CD1c-positive myeloid dendritic cell (primary cell): ENCODE measurements around the gene SS18L1.

Experiments used
- DNase-seq: peaks from one replicate; pipeline ENCODE4 v3.0.0-alpha.2; 2016; ENCODE audit errors: extremely low spot score

The SS18L1 gene

GRCh38 chr20:62225820-62226635 lies 82.5 kb downstream of the SS18L1 start:
- no peak for DNase-seq

GRCh38 chr20:62226707-62227590 lies 83.4 kb downstream of the SS18L1 start:
- DNase-seq = no peak

- no peak for DNase-seq
These were observed 84.0 kb downstream of the SS18L1 start for GRCh38 chr20:62227591-62227976.

GRCh38 chr20:62227977-62228958 lies 84.7 kb downstream of the SS18L1 start:
- DNase-seq = no peak

GRCh38 chr20:62228982-62229545 lies 85.5 kb downstream of the SS18L1 start:
- DNase-seq = no peak

- no peak for DNase-seq
These were observed 86.1 kb downstream of the SS18L1 start for GRCh38 chr20:62229667-62230066.

- DNase-seq = no peak
These were observed 86.7 kb downstream of the SS18L1 start for GRCh38 chr20:62230276-62230675.

- no peak for DNase-seq
These were observed 87.1 kb downstream of the SS18L1 start for GRCh38 chr20:62230696-62231095.

GRCh38 chr20:62231292-62231691 lies 87.7 kb downstream of the SS18L1 start:
- DNase-seq = no peak
